K562 (cell line): ENCODE data around the gene STXBP5L. TPM values are rescaled to one million over a fixed set of nuclear protein-coding genes. Genes with fewer than 3 reads are reported as not detected.
A peak's percentile ranks its signal among the peaks of the same experiment; 100 is the strongest.

Source experiments
- ATAC-seq: fragments of 200-7000 bp; cut with Tn5 transposase; 3 replicates; pipeline ENCODE4 v1.9.1; 2020; ENCODE audit warnings: moderate library complexity
- BruUV-seq: library from RNA; stranded (reverse); fragments of 400-500 nt; replicated peaks from 2 replicates; lab custom pipeline; 2021; lab: Mats Ljungman, UMichigan
- CTCF ChIA-PET: fragments of 300-600 bp; formaldehyde crosslinking; extraction: SDS; loops from one replicate; lab custom pipeline; 2021; ENCODE audit warnings: low intra/inter-chr PET ratio; lab: Yijun Ruan, JAX
- POLR2A ChIA-PET: fragments of 300-600, 350-650 bp; sonication (Branson Sonifier 250); formaldehyde crosslinking; extraction: SDS; loops from one replicate; lab custom pipeline; 2021; ENCODE audit warnings: antibody characterized with exemption, inconsistent platforms; lab: Yijun Ruan, JAX
- DNase-seq, 4 experiments: peaks; one replicate each; pipeline versions ENCODE4 v3.0.0 to v3.0.0-alpha.2; 2011 to 2018; ENCODE audit warnings: low spot score in 3 of 4, mixed read lengths in 3 of 4; ENCODE audit errors: extremely low read depth in 1 of 4
- FAIRE-seq: peaks from 2 replicates; lab custom pipeline; 2011; peaks lifted over from hg19 to GRCh38; lab: Jason Lieb, UNC
- H2AFZ ChIP-seq: 2 replicates; pipeline ENCODE4 v1.6.0; 2011; ENCODE audit warnings: low read depth, low read length, control low read depth, inconsistent platforms
- H3K27ac ChIP-seq: fragments of 200-600 bp; 3 replicates; pipeline ENCODE4 v1.8.0; 2011; ENCODE audit warnings: low read depth, mild to moderate bottlenecking, control low read depth, inconsistent platforms, low read length, moderate library complexity, mixed read lengths; ENCODE audit errors: extremely low read depth
- H3K27me3 ChIP-seq, 2 experiments: fragments of 300-600 bp in 1 of 2; 2 replicates in 1 of 2; 3 replicates in 1 of 2; pipeline versions ENCODE4 v1.6.0 to v1.8.0; 2011; ENCODE audit warnings: inconsistent platforms in 2 of 2, low read length in 2 of 2, mild to moderate bottlenecking in 1 of 2, mixed read lengths in 1 of 2, moderate library complexity in 1 of 2; ENCODE audit not compliant: control insufficient read depth in 2 of 2, insufficient read depth in 2 of 2
- H3K36me3 ChIP-seq: fragments of 300-600 bp; 3 replicates; pipeline ENCODE4 v1.8.0; 2011; ENCODE audit warnings: mild to moderate bottlenecking, low read length, inconsistent platforms; ENCODE audit not compliant: control insufficient read depth, insufficient read depth
- H3K4me1 ChIP-seq, 2 experiments: fragments of 200-600 bp in 1 of 2; replicated peaks in 1 of 2; 2 replicates in 1 of 2; 3 replicates in 1 of 2; pipeline versions ENCODE4 v1.5.1 to v1.8.0; 2011; ENCODE audit warnings: inconsistent platforms in 2 of 2, low read length in 2 of 2, mild to moderate bottlenecking in 1 of 2, mixed read lengths in 1 of 2, moderate library complexity in 1 of 2; ENCODE audit not compliant: control insufficient read depth in 2 of 2, insufficient read depth in 2 of 2
- H3K4me2 ChIP-seq: 2 replicates; pipeline ENCODE4 v1.6.1; 2011; ENCODE audit warnings: low read length, control low read depth, inconsistent platforms, mixed read lengths; ENCODE audit not compliant: insufficient read depth
- H3K4me3 ChIP-seq: fragments of 200-600 bp; sonication (generic), shearing (Covaris generic); 2 replicates; pipeline ENCODE4 v1.5.1; 2016; ENCODE audit warnings: control low read depth, inconsistent platforms
- H3K79me2 ChIP-seq: fragments of 200-600 bp; 3 replicates; pipeline ENCODE4 v1.8.0; 2011; ENCODE audit warnings: low read length, inconsistent platforms; ENCODE audit not compliant: control insufficient read depth, insufficient read depth
- H3K9ac ChIP-seq, 2 experiments: 2 replicates each; pipeline versions ENCODE4 v1.6.0 to v1.6.1; 2011; ENCODE audit warnings: low read depth in 2 of 2, low read length in 2 of 2, control low read depth in 1 of 2, inconsistent platforms in 1 of 2, mild to moderate bottlenecking in 1 of 2, mixed read lengths in 1 of 2; ENCODE audit not compliant: insufficient read depth in 1 of 2
- H3K9me1 ChIP-seq: one replicate; pipeline ENCODE4 v1.6.0; 2011; ENCODE audit warnings: inconsistent platforms, mild to moderate bottlenecking, low read length, moderate library complexity; ENCODE audit not compliant: control insufficient read depth, insufficient read depth
- H3K9me3 ChIP-seq: replicated peaks from 2 replicates; pipeline ENCODE4 v1.5.1; 2011; ENCODE audit warnings: low read depth, low read length, inconsistent platforms; ENCODE audit not compliant: control insufficient read depth, insufficient read depth
- H4K20me1 ChIP-seq: replicated peaks from 2 replicates; pipeline ENCODE4 v1.6.1; 2011; ENCODE audit warnings: low read length, inconsistent platforms, mixed read lengths; ENCODE audit not compliant: control insufficient read depth, insufficient read depth
- ARID1B ChIP-seq: fragments of 450-650 bp; IDR thresholded peaks from 2 replicates; pipeline ENCODE4 v1.6.1; 2016; ENCODE audit warnings: antibody characterized with exemption, mild to moderate bottlenecking, inconsistent platforms
- CHD1 ChIP-seq: fragments of 200-600 bp; sonication (generic); IDR thresholded peaks from one replicate; pipeline ENCODE4 v1.6.1; 2012; ENCODE audit warnings: mild to moderate bottlenecking, moderate library complexity, low read length, inconsistent platforms
- CHD7 ChIP-seq: fragments of 200-600 bp; sonication (generic); IDR thresholded peaks from one replicate; pipeline ENCODE4 v1.6.1; 2012; ENCODE audit warnings: mild to moderate bottlenecking, low read depth, low read length, inconsistent platforms
- KLF10 ChIP-seq: fragments of 250-450 bp; sonication (Bioruptor Pico); IDR thresholded peaks from 2 replicates; pipeline ENCODE4 v1.6.1; 2021; ENCODE audit warnings: matching md5 sums
- MTA1 ChIP-seq: fragments of 450-650 bp; IDR thresholded peaks from 2 replicates; pipeline ENCODE4 v1.6.1; 2017; ENCODE audit warnings: borderline replicate concordance
- SIX5 ChIP-seq, 2 experiments: IDR thresholded peaks; 2 replicates each; pipeline ENCODE4 v1.6.1; 2011; ENCODE audit warnings: low read length in 2 of 2, borderline replicate concordance in 1 of 2, low read depth in 1 of 2, mild to moderate bottlenecking in 1 of 2, moderate library complexity in 1 of 2; ENCODE audit not compliant: insufficient read depth in 1 of 2
- WGBS: fragments of 100-300 bp; shearing (Covaris generic); methylation state at CpG from one replicate; pipeline ENCODE4 v1.1.6; 2016; ENCODE audit warnings: low coverage, mixed read lengths; ENCODE audit not compliant: insufficient coverage; ENCODE audit errors: missing lambda C conversion rate; 5-methylcytosine and 5-hydroxymethylcytosine counted together
- in situ Hi-C: fragments of 300-500 bp; cut with MboI; formaldehyde crosslinking; loops from 4 replicates; pipeline ENCODE4 v1.15.0; 2018; ENCODE audit warnings: inconsistent platforms, mixed read lengths
- intact Hi-C: fragments of 100-400 bp; cut with micrococcal nuclease; formaldehyde crosslinking; loops from 2 replicates; pipeline ENCODE4 v1.14.2; 2022
- polyA plus RNA-seq, 8 experiments: library from polyadenylated mRNA; depleted of rRNA in 4 of 8; stranded (reverse) in 5 of 8; unstranded in 3 of 8; fragments of >200 nt; fragmentation: Nextera tagmentation in 2 of 8; fragmentation: Illumina TruSeq in 1 of 8; extraction: Ambion mirVana in 2 of 8; extraction: Trizol in 1 of 8; gene quantifications; 2 replicates each; pipeline versions ENCODE4 v1.2.1 to v1.2.3, GENCODE V29; 2011 to 2014; ENCODE audit warnings: inconsistent platforms in 1 of 8, missing spikeins in 1 of 8
- total RNA-seq, 7 experiments: library from RNA; depleted of rRNA in 6 of 7; stranded (reverse); fragments of >200 nt in 6 of 7; fragmentation: Illumina TruSeq in 2 of 7; extraction: Trizol in 2 of 7; gene quantifications; 2 replicates each; pipeline versions ENCODE4 v1.2.1 to v1.2.3, GENCODE V29; 2011 to 2021; ENCODE audit warnings: low replicate concordance in 1 of 7
- TF ChIP-seq, protein P1 (sequence below): IDR thresholded peaks from 2 replicates; pipeline ENCODE4 v1.6.1; 2014; ENCODE audit warnings: antibody characterized with exemption

STXBP5L gene
- total and polyA plus RNA-seq, 9 of the 15 experiments (the other 6 are each of a cell fraction or from before 2014, with no cell fraction given): 0.03 to 0.04 (median 0.03) TPM; not detected in 6

GRCh38 chr3:121167374-121168139 lies 259.6 kb downstream of the STXBP5L start:
- Histone ChIP-seq H3K4me1 (no peaks in the 10 kb centered on the region), H3K9me1 (no peaks in the 10 kb centered on the region), H2AFZ (no peak overlapping the region), H3K4me3 (no peak overlapping the region), H3K4me2 (no peak overlapping the region), H3K9me3 (no peaks in the 10 kb centered on the region), H3K27me3 (no peaks in the 10 kb centered on the region), H3K36me3 (no peaks in the 10 kb centered on the region), H3K9ac (no peak overlapping the region), H4K20me1 (no peaks in the 10 kb centered on the region), H3K79me2 (no peaks in the 10 kb centered on the region), H3K27ac (no peak overlapping the region)
- WGBS: 0% methylated on average over 4 of the region's 4 CpGs
- BruUV-seq: no TSS peak
- DNase-seq (peak; percentile 13 to 67 (median 22)), ATAC-seq (peak; percentile 89), FAIRE-seq (peak; percentile 70)
- ChIA-PET POLR2A (no interaction called here), CTCF (no interaction called here)
- intact Hi-C loops (no loop called here), in situ Hi-C loops (no loop called here)
- TF ChIP-seq MTA1 (no peak), CHD1 (no peak), SIX5 (IDR thresholded peaks at IDR 0.05; ENCODE audit: borderline replicate concordance in 1 of 2, insufficient read depth in 1 of 2, low read depth in 1 of 2, low read length in 2 of 2) (no peak), ARID1B (peak; percentile 87), KLF10 (no peak), CHD7 (no peak)
- TF ChIP-seq, protein P1, sequence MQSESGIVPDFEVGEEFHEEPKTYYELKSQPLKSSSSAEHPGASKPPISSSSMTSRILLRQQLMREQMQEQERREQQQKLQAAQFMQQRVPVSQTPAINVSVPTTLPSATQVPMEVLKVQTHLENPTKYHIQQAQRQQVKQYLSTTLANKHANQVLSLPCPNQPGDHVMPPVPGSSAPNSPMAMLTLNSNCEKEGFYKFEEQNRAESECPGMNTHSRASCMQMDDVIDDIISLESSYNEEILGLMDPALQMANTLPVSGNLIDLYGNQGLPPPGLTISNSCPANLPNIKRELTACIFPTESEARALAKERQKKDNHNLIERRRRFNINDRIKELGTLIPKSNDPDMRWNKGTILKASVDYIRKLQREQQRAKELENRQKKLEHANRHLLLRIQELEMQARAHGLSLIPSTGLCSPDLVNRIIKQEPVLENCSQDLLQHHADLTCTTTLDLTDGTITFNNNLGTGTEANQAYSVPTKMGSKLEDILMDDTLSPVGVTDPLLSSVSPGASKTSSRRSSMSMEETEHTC: no peak
